ENCODE results near the gene PRG2. TPM values are rescaled to one million over a fixed set of nuclear protein-coding genes. Genes with fewer than 3 reads are reported as not detected.

PRG2 gene
- total RNA-seq, 1 donor from 2014 or later: not detected

DNA sequence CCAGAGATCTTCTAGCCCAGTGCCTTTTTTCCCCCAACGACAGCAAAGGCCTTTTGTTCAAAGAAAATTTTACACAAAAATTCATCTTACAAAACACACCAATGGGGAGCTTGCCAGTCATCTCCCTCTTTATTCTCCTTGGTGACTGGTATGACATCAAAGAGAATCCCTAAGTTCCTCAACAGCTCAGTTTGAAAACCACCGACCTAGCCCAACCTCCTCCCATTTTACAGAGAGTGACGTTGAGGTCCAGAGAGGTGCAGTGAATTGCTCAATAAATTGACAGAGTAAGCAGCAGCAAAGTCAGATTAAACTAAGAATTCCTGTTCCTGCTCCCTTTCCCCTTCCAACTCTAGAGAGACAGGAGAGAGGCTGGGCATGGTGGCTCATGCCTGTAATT, 28.7 kb upstream of the PRG2 start:
- Mint-ChIP-seq H3K4me1 (ENCODE audit: low read depth) (no peaks in the 10 kb centered on the region), H3K4me3 (ENCODE audit: unreplicated experiment) (no peak overlapping the region), H3K27me3 (ENCODE audit: low read depth) (no peaks in the 10 kb centered on the region), H3K9me3 (ENCODE audit: low read depth) (no peaks in the 10 kb centered on the region), H3K27ac (ENCODE audit: unreplicated experiment) (no peak overlapping the region), H3K36me3 (ENCODE audit: low read depth) (peaks cover 20% of the 10 kb centered on the region)
- TF ChIP-seq, protein P1, sequence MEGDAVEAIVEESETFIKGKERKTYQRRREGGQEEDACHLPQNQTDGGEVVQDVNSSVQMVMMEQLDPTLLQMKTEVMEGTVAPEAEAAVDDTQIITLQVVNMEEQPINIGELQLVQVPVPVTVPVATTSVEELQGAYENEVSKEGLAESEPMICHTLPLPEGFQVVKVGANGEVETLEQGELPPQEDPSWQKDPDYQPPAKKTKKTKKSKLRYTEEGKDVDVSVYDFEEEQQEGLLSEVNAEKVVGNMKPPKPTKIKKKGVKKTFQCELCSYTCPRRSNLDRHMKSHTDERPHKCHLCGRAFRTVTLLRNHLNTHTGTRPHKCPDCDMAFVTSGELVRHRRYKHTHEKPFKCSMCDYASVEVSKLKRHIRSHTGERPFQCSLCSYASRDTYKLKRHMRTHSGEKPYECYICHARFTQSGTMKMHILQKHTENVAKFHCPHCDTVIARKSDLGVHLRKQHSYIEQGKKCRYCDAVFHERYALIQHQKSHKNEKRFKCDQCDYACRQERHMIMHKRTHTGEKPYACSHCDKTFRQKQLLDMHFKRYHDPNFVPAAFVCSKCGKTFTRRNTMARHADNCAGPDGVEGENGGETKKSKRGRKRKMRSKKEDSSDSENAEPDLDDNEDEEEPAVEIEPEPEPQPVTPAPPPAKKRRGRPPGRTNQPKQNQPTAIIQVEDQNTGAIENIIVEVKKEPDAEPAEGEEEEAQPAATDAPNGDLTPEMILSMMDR (IDR thresholded peaks at IDR 0.05): no peak
- DNase-seq (ENCODE audit: low spot score): no peak

DNA sequence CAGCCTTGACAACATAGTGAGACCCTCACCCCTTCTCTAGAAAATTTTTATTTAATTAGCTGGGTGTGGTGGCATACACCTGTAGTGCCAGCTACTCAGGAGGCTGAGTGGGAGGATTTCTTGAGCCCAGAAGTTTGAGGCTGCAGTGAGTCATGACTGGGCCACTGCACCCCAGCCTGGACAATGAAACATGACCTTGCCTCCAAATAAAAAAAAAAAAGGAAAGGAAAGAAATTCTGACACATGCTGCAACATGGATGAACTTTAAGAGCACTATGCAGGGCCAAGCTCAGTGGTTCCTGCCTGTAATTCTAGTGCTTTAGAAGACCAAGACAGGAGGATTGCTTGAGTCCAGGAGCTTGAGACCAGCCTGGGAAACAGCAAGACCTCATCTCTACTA, 27.7 kb upstream of the PRG2 start:
- Mint-ChIP-seq H3K27ac (ENCODE audit: unreplicated experiment) (no peak overlapping the region), H3K27me3 (ENCODE audit: low read depth) (no peaks in the 10 kb centered on the region), H3K4me3 (ENCODE audit: unreplicated experiment) (no peak overlapping the region), H3K36me3 (ENCODE audit: low read depth) (peaks cover 27% of the 10 kb centered on the region), H3K9me3 (ENCODE audit: low read depth) (no peaks in the 10 kb centered on the region), H3K4me1 (ENCODE audit: low read depth) (no peaks in the 10 kb centered on the region)
- TF ChIP-seq, protein P1 (IDR thresholded peaks at IDR 0.05): no peak
- no peak for DNase-seq (ENCODE audit: low spot score)

DNA sequence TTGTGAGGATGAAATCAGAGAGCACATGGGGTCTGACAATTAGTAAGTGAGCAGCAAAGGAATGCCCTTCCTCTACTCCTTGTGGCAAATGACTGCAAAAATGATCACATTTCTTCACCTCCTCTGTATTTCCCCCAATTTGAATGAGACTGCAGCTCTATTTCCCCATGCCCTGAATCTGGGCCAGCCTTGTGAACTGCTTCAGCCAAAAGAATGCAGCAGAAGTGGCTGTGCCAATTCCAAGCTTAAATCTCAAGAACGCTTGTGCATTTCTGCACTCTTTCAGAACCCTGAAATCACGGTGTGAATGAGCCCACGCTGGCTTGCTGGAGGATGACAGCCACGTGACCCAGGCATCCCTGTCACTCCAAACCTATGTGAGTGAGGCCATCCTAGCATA, 26.6 kb upstream of the PRG2 start:
- Mint-ChIP-seq H3K9me3 (ENCODE audit: low read depth) (no peaks in the 10 kb centered on the region), H3K4me1 (ENCODE audit: low read depth) (no peaks in the 10 kb centered on the region), H3K27ac (ENCODE audit: unreplicated experiment) (no peak overlapping the region), H3K4me3 (ENCODE audit: unreplicated experiment) (no peak overlapping the region), H3K36me3 (ENCODE audit: low read depth) (peaks cover 28% of the 10 kb centered on the region), H3K27me3 (ENCODE audit: low read depth) (no peaks in the 10 kb centered on the region)
- TF ChIP-seq, protein P1 (IDR thresholded peaks at IDR 0.05): no peak
- DNase-seq (ENCODE audit: low spot score): no peak

DNA sequence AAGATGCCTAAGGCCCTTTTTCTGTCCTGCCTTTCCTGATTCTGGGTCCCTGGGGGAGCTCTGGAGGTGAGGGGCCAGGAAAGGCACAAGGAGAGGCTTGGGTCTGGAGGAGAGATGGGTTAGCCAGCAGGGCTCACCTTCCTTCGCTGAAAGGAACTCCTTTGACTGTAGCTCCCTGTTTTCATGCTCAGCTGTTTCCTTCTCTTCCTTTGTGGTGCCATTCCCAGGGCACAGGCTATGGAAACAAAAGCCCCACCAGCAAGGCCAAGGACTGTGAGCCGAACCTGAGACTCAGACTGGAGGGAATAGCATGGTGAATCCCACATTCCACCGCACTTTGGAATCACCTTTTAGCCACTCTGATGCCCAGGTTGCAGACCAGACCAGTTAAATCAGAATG, 26.0 kb upstream of the PRG2 start:
- Mint-ChIP-seq H3K4me1 (ENCODE audit: low read depth) (no peaks in the 10 kb centered on the region), H3K36me3 (ENCODE audit: low read depth) (peaks cover 28% of the 10 kb centered on the region), H3K9me3 (ENCODE audit: low read depth) (no peaks in the 10 kb centered on the region), H3K27me3 (ENCODE audit: low read depth) (no peaks in the 10 kb centered on the region), H3K4me3 (ENCODE audit: unreplicated experiment) (no peak overlapping the region), H3K27ac (ENCODE audit: unreplicated experiment) (no peak overlapping the region)
- no peak for DNase-seq (ENCODE audit: low spot score)
- TF ChIP-seq, protein P1 (IDR thresholded peaks at IDR 0.05): no peak

DNA sequence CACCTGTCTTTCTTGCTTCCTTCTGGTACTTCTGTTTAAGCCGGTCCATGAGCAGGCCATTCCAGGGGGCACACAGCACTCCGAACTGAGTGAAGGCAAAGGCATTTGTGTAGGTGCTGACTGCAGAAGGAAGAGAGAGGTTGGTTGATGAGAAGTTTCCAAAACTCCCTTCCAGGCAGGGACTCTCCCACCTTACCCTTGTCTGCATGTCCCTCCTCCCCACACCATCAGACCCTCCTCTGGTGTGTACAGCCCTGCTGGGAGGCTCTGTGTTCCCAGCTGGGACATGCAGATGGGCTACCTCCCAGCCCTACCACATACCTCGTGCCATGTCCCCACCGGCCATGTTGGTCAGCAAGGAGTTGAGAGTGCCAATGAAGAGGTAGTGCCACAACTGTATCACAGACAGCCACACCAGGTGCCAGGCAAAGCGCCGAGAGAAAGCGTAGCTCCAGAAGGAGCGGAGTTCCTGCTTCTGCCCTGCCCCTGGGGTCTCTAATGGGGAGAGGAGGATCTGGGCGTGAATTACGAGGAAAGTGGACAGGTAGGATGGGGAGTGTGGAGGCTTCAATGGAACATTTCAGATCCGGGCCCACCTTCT, 24.3 kb upstream of the PRG2 start:
- peaks cover 28% of the 10 kb centered on the region for H3K36me3 Mint-ChIP-seq (ENCODE audit: low read depth)
- no peak overlapping the region for H3K4me3 Mint-ChIP-seq (ENCODE audit: unreplicated experiment)

More for the DNA sequence above, 24.3 kb upstream of the PRG2 start:
- no peak for DNase-seq (ENCODE audit: low spot score)
- TF ChIP-seq, protein P1 (IDR thresholded peaks at IDR 0.05): no peak
- no peaks in the 10 kb centered on the region for H3K27me3 Mint-ChIP-seq (ENCODE audit: low read depth)
- H3K9me3 Mint-ChIP-seq (ENCODE audit: low read depth): no peaks in the 10 kb centered on the region
- no peak overlapping the region for H3K27ac Mint-ChIP-seq (ENCODE audit: unreplicated experiment)
- peaks cover 4% of the 10 kb centered on the region for H3K4me1 Mint-ChIP-seq (ENCODE audit: low read depth)

Data from chondrocyte (in vitro differentiated cells).